ENCODE measurements around the gene ATG101. TPM values are rescaled to one million over a fixed set of nuclear protein-coding genes. Genes with fewer than 3 reads are reported as not detected.
"Not testable (repeated sequence)": the region's sequence is repeated elsewhere in the genome, so short reads cannot be mapped to it uniquely, and the experiment has no call there.

ATG101 gene
- total RNA-seq, 1 donor from 2014 or later = 79.6 TPM

- DNase-seq = not testable (repeated sequence)
Measured at GRCh38 chr12:52116222-52117125, 46.7 kb downstream of the ATG101 start.

- not testable (repeated sequence) for DNase-seq
Measured at GRCh38 chr12:52117806-52118475, 48.2 kb downstream of the ATG101 start.

- DNase-seq = peak; percentile 65
Measured at GRCh38 chr12:52119398-52120254, 49.8 kb downstream of the ATG101 start.

GRCh38 chr12:52120951-52121823, 51.4 kb downstream of the ATG101 start:
- DNase-seq = no peak

GRCh38 chr12:52121824-52122539, 52.2 kb downstream of the ATG101 start:
- peak; percentile 73 for DNase-seq

- DNase-seq = no peak
Measured at GRCh38 chr12:52122540-52122871, 52.7 kb downstream of the ATG101 start.

GRCh38 chr12:52122904-52123303, 53.1 kb downstream of the ATG101 start:
- DNase-seq = no peak

GRCh38 chr12:52123487-52124186, 53.9 kb downstream of the ATG101 start:
- no peak for DNase-seq

GRCh38 chr12:52125476-52125900, 55.7 kb downstream of the ATG101 start:
- no peak for DNase-seq

GRCh38 chr12:52126050-52126604, 56.3 kb downstream of the ATG101 start:
- DNase-seq = no peak

Other genes with a start within 250 kb of the ATG101 start
- gene FIGNL2, start 221.3 kb upstream of the ATG101 start, total RNA-seq = 0.74 and 1.2 TPM in 2 replicates
- 0.19 TPM in 1 of 2 replicates, not detected in the other for gene ANKRD33, start 181.9 kb upstream of the ATG101 start, total RNA-seq
- 680 and 721 TPM in 2 replicates for gene ACVRL1, start 162.5 kb upstream of the ATG101 start, total RNA-seq
- gene ACVR1B, start 118.3 kb upstream of the ATG101 start, total RNA-seq = 9.9 and 17.4 TPM in 2 replicates
- 35.0 and 49.2 TPM in 2 replicates for gene TAMALIN, start 63.0 kb upstream of the ATG101 start, total RNA-seq
- 0.70 and 3.1 TPM in 2 replicates for gene NR4A1, start 18.5 kb upstream of the ATG101 start, total RNA-seq
- not detected in 2 replicates for gene SMIM41, start 9.7 kb downstream of the ATG101 start, total RNA-seq
- 0.17 and 1.2 TPM in 2 replicates for gene KRT80, start 122.0 kb downstream of the ATG101 start, total RNA-seq
- 19.2 and 53.6 TPM in 2 replicates for gene KRT7, start 163.3 kb downstream of the ATG101 start, total RNA-seq
- not detected in 2 replicates for gene KRT86, start 204.7 kb downstream of the ATG101 start, total RNA-seq
- 0.05 TPM in 1 of 2 replicates, not detected in the other for gene KRT81, start 221.6 kb downstream of the ATG101 start, total RNA-seq